Loucy (cell line): ENCODE results near the gene SEMA4C.

Experiments
- H2AFZ ChIP-seq: fragments of 200-600 bp; sonication (generic); 2 replicates; pipeline ENCODE4 v1.6.0; 2016; ENCODE audit warnings: antibody characterized with exemption, mild to moderate bottlenecking, low read length, moderate library complexity
- H3F3A ChIP-seq: fragments of 200-600 bp; 2 replicates; pipeline ENCODE4 v1.6.0; 2016; ENCODE audit warnings: antibody characterized with exemption, low read depth, mild to moderate bottlenecking
- H3K27me3 ChIP-seq: fragments of 200-600 bp; sonication (generic); 2 replicates; pipeline ENCODE4 v1.6.1; 2014; ENCODE audit warnings: low read length, mild to moderate bottlenecking; ENCODE audit not compliant: insufficient read depth, poor library complexity, severe bottlenecking
- H3K36me3 ChIP-seq: fragments of 200-600 bp; sonication (generic); 2 replicates; pipeline ENCODE4 v1.6.1; 2016; ENCODE audit warnings: low read length; ENCODE audit not compliant: insufficient read depth
- H3K4me1 ChIP-seq: fragments of 200-600 bp; sonication (generic); 2 replicates; pipeline ENCODE4 v1.5.1; 2014; ENCODE audit warnings: low read length, mild to moderate bottlenecking; ENCODE audit not compliant: insufficient read depth, poor library complexity, severe bottlenecking
- H3K4me2 ChIP-seq: fragments of 200-600 bp; sonication (generic); 2 replicates; pipeline ENCODE4 v1.6.0; 2014; ENCODE audit warnings: antibody characterized with exemption, low read length, low read depth, mild to moderate bottlenecking; ENCODE audit not compliant: poor library complexity, severe bottlenecking
- H3K4me3 ChIP-seq: fragments of 200-600 bp; sonication (generic); 2 replicates; pipeline ENCODE4 v1.5.1; 2014; ENCODE audit warnings: low read length, mild to moderate bottlenecking, mixed read lengths; ENCODE audit not compliant: poor library complexity, severe bottlenecking
- H3K79me2 ChIP-seq: fragments of 200-600 bp; sonication (generic); 2 replicates; pipeline ENCODE4 v1.6.1; 2014; ENCODE audit warnings: low read length; ENCODE audit not compliant: insufficient read depth
- H3K9ac ChIP-seq: fragments of 200-600 bp; sonication (generic); 2 replicates; pipeline ENCODE4 v1.6.0; 2014; ENCODE audit warnings: mild to moderate bottlenecking, low read depth, low read length, moderate library complexity; ENCODE audit not compliant: poor library complexity, severe bottlenecking
- H3K9me2 ChIP-seq: fragments of 200-600 bp; sonication (generic); replicated peaks from 2 replicates; pipeline ENCODE4 v1.6.1; 2016; ENCODE audit warnings: low read depth, low read length, mixed read lengths
- H3K9me3 ChIP-seq: fragments of 200-600 bp; sonication (generic); 2 replicates; pipeline ENCODE4 v1.6.1; 2014; ENCODE audit warnings: mild to moderate bottlenecking, antibody characterized with exemption, low read length, low read depth; ENCODE audit not compliant: insufficient read depth
- H4K20me1 ChIP-seq: fragments of 200-600 bp; sonication (generic); 2 replicates; pipeline ENCODE4 v1.6.0; 2014; ENCODE audit warnings: antibody characterized with exemption, low read length, mild to moderate bottlenecking; ENCODE audit not compliant: insufficient read depth, poor library complexity, severe bottlenecking
- EZH2phosphoT487 ChIP-seq: fragments of 200-600 bp; IDR thresholded peaks from 2 replicates; pipeline ENCODE4 v1.6.1; 2018; ENCODE audit warnings: antibody characterized with exemption, mild to moderate bottlenecking, moderate library complexity, borderline replicate concordance
- TF ChIP-seq, protein P1 (sequence below): fragments of 200-600 bp; sonication (generic); conservative IDR thresholded peaks from 2 replicates; pipeline ENCODE4 v1.5.1; 2014; ENCODE audit warnings: mild to moderate bottlenecking, antibody characterized with exemption, low read length

SEMA4C gene

GRCh38 chr2:96832408-96832753, 37.5 kb downstream of the SEMA4C start:
- Histone ChIP-seq H3K4me2 (no peak overlapping the region), H3K4me3 (no peak overlapping the region), H3F3A (no peaks in the 10 kb centered on the region), H3K9me2 (no peaks in the 10 kb centered on the region), H3K79me2 (no peaks in the 10 kb centered on the region), H3K9ac (no peak overlapping the region), H4K20me1 (no peaks in the 10 kb centered on the region), H2AFZ (no peak overlapping the region), H3K27me3 (no peaks in the 10 kb centered on the region), H3K36me3 (peaks cover 69% of the 10 kb centered on the region), H3K4me1 (no peaks in the 10 kb centered on the region), H3K9me3 (no peaks in the 10 kb centered on the region)
- TF ChIP-seq EZH2phosphoT487 = no peak
- TF ChIP-seq, protein P1, sequence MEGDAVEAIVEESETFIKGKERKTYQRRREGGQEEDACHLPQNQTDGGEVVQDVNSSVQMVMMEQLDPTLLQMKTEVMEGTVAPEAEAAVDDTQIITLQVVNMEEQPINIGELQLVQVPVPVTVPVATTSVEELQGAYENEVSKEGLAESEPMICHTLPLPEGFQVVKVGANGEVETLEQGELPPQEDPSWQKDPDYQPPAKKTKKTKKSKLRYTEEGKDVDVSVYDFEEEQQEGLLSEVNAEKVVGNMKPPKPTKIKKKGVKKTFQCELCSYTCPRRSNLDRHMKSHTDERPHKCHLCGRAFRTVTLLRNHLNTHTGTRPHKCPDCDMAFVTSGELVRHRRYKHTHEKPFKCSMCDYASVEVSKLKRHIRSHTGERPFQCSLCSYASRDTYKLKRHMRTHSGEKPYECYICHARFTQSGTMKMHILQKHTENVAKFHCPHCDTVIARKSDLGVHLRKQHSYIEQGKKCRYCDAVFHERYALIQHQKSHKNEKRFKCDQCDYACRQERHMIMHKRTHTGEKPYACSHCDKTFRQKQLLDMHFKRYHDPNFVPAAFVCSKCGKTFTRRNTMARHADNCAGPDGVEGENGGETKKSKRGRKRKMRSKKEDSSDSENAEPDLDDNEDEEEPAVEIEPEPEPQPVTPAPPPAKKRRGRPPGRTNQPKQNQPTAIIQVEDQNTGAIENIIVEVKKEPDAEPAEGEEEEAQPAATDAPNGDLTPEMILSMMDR = no peak

DNA sequence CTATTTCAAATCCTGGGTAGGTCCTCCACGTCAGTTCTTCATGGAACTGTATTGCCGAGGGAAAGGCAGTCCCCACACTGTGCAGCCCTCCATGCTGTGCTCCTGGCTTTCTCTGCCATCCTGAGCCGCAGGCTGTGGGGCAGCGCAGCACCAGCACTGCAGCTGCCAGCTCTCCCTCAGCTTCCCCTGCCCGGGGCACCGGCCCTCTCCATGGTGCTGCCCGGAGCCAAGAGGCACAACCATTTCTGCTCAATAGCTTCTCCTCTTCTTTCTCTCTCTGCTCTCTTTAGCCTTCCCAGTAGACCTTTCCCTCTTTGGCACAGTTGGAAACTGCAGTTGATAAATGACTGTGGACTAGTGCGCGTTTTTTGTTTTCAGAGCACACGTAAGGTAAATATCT, 38.2 kb downstream of the SEMA4C start:
- no peaks in the 10 kb centered on the region for H3K79me2 ChIP-seq
- H2AFZ ChIP-seq = no peak overlapping the region
- no peak overlapping the region for H3K4me2 ChIP-seq
- TF ChIP-seq, protein P1 = no peak
- TF ChIP-seq EZH2phosphoT487 = no peak
- no peaks in the 10 kb centered on the region for H3K9me3 ChIP-seq
- no peaks in the 10 kb centered on the region for H3K9me2 ChIP-seq
- H4K20me1 ChIP-seq = no peaks in the 10 kb centered on the region
- H3K36me3 ChIP-seq = peaks cover 74% of the 10 kb centered on the region
- no peak overlapping the region for H3K4me3 ChIP-seq
- H3K9ac ChIP-seq = no peak overlapping the region
- H3F3A ChIP-seq = no peaks in the 10 kb centered on the region
- H3K27me3 ChIP-seq = no peaks in the 10 kb centered on the region
- no peaks in the 10 kb centered on the region for H3K4me1 ChIP-seq

GRCh38 chr2:96830044-96830562, 39.8 kb downstream of the SEMA4C start:
- Histone ChIP-seq H3K4me3 (no peak overlapping the region), H3K9me2 (no peaks in the 10 kb centered on the region), H3K4me1 (no peaks in the 10 kb centered on the region), H3K4me2 (no peak overlapping the region), H3K27me3 (no peaks in the 10 kb centered on the region), H2AFZ (no peak overlapping the region), H4K20me1 (no peaks in the 10 kb centered on the region), H3K9ac (no peak overlapping the region), H3K79me2 (no peaks in the 10 kb centered on the region; the same call in 1 of the 2 replicates), H3K36me3 (peaks cover 88% of the 10 kb centered on the region), H3F3A (no peaks in the 10 kb centered on the region), H3K9me3 (no peaks in the 10 kb centered on the region)
- TF ChIP-seq, protein P1 = no peak
- TF ChIP-seq EZH2phosphoT487 = no peak
